Measurements from ENCODE around the gene PNMT. TPM values are rescaled to one million over a fixed set of nuclear protein-coding genes. Genes with fewer than 3 reads are reported as not detected.

PNMT gene
- total and polyA plus RNA-seq, 2 of the 13 experiments (the other 11 are each of a cell fraction or from before 2014, with no cell fraction given) = 0.25 TPM; not detected in 1

DNA sequence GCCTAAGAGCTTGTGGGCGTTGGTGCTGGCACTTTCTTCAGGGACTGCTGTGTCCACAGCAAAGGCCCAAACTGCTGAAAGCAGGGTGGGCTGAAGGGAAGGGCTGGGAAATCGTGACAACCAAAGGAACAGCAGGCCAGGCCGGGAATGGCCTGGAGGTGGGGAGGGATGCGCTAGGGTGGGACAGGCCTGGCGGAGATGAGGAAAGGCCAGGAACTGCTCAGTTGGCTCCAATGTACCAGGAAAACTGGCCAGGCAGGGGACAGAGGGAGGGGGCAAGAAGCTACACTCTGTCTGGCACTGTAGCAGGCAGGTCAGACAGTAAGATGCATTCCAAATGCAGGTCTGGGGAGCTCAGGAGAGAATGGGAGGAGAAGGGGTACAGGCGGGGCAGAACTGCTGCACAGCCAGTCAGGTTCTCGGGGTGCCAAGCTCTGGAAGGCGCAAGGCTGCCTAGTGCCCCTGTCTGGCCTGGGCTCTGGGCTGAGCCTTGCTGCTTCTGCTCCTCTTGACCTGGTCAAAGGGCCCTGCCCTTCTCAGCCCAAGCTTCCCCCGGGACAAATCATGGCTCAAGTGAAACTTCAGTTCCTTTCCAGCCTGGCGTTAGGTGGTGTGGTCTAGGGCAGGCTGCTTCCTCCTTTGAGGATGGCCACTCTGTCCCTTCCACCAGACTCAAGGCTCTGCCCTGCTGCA is 7.3 kb downstream of the PNMT start (continued):
- TF ChIP-seq, protein P1, sequence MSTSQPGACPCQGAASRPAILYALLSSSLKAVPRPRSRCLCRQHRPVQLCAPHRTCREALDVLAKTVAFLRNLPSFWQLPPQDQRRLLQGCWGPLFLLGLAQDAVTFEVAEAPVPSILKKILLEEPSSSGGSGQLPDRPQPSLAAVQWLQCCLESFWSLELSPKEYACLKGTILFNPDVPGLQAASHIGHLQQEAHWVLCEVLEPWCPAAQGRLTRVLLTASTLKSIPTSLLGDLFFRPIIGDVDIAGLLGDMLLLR (CRISPR knock-in tag; IDR thresholded peaks at IDR 0.05) = no peak
- TF ChIP-seq HNF4A (CRISPR knock-in tag; IDR thresholded peaks at IDR 0.05) (no peak), ATRX (CRISPR knock-in tag; IDR thresholded peaks at IDR 0.05; ENCODE audit: borderline replicate concordance) (no peak), DR1 (CRISPR knock-in tag; IDR thresholded peaks at IDR 0.05) (no peak), GPN1 (CRISPR knock-in tag; IDR thresholded peaks at IDR 0.05; ENCODE audit: borderline replicate concordance) (no peak), CAMTA2 (CRISPR knock-in tag; IDR thresholded peaks at IDR 0.05; ENCODE audit: borderline replicate concordance) (peak; percentile 14; the same call in 1 of the 2 replicates), STAT5B (CRISPR knock-in tag; IDR thresholded peaks at IDR 0.05) (no peak), ZNF225 (CRISPR knock-in tag; IDR thresholded peaks at IDR 0.05) (no peak), RXRB (CRISPR knock-in tag; IDR thresholded peaks at IDR 0.05; ENCODE audit: borderline replicate concordance) (no peak), ZNF552 (CRISPR knock-in tag; IDR thresholded peaks at IDR 0.05; ENCODE audit: borderline replicate concordance) (no peak)
- TF ChIP-seq, protein P2, sequence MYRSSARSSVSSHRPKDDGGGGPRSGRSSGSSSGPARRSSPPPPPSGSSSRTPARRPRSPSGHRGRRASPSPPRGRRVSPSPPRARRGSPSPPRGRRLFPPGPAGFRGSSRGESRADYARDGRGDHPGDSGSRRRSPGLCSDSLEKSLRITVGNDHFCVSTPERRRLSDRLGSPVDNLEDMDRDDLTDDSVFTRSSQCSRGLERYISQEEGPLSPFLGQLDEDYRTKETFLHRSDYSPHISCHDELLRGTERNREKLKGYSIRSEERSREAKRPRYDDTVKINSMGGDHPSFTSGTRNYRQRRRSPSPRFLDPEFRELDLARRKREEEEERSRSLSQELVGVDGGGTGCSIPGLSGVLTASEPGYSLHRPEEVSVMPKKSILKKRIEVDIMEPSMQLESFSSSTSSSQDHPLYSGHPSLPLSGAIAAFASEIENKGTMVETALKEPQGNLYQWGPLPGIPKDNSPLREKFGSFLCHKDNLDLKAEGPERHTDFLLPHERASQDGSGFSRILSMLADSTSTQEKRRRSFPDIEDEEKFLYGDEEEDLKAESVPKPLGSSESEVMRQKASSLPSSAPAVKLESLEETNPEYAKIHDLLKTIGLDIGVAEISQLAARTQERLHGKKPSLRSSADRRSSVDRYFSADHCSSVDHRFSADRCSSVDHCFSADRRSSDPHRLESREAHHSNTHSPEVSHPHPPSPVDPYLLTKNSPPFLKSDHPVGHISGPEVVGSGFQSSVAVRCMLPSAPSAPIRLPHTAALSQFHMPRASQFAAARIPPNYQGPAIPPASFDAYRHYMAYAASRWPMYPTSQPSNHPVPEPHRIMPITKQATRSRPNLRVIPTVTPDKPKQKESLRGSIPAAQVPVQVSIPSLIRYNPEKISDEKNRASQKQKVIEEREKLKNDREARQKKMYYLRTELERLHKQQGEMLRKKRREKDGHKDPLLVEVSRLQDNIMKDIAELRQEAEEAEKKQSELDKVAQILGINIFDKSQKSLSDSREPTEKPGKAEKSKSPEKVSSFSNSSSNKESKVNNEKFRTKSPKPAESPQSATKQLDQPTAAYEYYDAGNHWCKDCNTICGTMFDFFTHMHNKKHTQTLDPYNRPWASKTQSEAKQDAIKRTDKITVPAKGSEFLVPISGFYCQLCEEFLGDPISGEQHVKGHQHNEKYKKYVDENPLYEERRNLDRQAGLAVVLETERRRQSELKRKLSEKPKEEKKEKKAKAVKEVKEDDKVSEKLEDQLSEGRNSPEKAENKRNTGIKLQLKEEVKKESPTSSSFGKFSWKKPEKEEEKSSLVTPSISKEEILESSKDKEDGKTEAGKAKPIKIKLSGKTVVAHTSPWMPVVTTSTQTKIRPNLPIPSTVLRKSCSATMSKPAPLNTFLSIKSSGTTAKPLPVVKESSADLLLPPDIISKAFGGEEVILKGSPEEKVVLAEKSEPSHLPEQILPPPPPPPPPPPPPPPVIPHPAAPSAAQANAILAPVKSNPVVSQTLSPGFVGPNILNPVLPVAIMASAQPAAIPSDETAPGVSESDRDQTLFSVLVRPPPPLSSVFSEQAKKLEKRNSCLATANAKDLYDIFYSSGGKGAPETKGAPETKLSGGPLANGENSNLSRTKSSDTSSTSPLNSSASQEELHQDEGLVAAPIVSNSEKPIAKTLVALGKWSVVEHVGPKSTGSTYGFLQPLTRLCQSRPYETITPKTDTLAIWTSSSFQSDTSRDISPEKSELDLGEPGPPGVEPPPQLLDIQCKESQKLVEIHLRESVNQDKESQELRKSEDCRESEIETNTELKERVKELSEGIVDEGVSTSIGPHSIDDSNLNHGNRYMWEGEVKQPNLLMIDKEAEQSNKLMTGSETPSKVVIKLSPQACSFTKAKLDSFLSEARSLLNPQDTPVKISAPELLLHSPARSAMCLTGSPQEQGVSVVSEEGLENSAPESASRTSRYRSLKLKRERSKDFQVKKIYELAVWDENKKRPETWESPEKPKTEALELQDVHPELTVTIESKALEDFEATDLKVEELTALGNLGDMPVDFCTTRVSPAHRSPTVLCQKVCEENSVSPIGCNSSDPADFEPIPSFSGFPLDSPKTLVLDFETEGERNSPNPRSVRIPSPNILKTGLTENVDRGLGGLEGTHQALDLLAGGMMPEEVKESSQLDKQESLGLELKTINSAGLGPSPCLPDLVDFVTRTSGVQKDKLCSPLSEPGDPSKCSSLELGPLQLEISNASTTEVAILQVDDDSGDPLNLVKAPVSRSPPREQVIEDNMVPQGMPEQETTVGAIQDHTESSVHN (CRISPR knock-in tag; IDR thresholded peaks at IDR 0.05) = no peak
- TF ChIP-seq, protein P3, sequence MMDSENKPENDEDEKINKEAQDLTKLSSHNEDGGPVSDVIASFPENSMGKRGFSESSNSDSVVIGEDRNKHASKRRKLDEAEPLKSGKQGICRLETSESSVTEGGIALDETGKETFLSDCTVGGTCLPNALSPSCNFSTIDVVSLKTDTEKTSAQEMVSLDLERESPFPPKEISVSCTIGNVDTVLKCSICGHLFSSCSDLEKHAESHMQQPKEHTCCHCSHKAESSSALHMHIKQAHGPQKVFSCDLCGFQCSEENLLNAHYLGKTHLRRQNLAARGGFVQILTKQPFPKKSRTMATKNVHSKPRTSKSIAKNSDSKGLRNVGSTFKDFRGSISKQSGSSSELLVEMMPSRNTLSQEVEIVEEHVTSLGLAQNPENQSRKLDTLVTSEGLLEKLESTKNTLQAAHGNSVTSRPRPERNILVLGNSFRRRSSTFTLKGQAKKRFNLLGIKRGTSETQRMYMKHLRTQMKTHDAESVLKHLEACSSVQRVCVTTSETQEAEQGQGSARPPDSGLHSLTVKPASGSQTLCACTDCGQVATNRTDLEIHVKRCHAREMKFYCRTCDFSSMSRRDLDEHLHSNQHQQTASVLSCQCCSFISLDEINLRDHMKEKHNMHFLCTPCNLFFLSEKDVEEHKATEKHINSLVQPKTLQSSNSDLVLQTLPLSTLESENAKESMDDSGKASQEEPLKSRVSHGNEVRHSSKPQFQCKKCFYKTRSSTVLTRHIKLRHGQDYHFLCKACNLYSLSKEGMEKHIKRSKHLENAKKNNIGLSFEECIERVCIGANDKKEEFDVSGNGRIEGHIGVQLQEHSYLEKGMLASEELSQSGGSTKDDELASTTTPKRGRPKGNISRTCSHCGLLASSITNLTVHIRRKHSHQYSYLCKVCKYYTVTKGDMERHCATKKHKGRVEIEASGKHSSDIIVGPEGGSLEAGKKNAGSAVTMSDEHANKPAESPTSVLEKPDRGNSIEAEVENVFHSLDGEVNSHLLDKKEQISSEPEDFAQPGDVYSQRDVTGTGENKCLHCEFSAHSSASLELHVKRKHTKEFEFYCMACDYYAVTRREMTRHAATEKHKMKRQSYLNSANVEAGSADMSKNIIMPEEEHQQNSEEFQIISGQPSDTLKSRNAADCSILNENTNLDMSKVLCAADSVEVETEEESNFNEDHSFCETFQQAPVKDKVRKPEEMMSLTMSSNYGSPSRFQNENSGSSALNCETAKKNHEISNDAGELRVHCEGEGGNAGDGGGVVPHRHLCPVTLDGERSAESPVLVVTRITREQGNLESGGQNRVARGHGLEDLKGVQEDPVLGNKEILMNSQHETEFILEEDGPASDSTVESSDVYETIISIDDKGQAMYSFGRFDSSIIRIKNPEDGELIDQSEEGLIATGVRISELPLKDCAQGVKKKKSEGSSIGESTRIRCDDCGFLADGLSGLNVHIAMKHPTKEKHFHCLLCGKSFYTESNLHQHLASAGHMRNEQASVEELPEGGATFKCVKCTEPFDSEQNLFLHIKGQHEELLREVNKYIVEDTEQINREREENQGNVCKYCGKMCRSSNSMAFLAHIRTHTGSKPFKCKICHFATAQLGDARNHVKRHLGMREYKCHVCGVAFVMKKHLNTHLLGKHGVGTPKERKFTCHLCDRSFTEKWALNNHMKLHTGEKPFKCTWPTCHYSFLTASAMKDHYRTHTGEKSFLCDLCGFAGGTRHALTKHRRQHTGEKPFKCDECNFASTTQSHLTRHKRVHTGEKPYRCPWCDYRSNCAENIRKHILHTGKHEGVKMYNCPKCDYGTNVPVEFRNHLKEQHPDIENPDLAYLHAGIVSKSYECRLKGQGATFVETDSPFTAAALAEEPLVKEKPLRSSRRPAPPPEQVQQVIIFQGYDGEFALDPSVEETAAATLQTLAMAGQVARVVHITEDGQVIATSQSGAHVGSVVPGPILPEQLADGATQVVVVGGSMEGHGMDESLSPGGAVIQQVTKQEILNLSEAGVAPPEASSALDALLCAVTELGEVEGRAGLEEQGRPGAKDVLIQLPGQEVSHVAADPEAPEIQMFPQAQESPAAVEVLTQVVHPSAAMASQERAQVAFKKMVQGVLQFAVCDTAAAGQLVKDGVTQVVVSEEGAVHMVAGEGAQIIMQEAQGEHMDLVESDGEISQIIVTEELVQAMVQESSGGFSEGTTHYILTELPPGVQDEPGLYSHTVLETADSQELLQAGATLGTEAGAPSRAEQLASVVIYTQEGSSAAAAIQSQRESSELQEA (CRISPR knock-in tag; IDR thresholded peaks at IDR 0.05; ENCODE audit: not compliant biosample characterization) = no peak
